Smooth muscle cell (in vitro differentiated cells): ENCODE data around the gene IVNS1ABP. TPM values are rescaled to one million over a fixed set of nuclear protein-coding genes. Genes with fewer than 3 reads are reported as not detected.

Experiments
- DNase-seq: peaks from one replicate; lab custom pipeline; 2025; ENCODE audit not compliant: unreplicated experiment; lab: John Stamatoyannopoulos, UW
- H2AFZ ChIP-seq: fragments of 200-600 bp; sonication (generic); 2 replicates; pipeline ENCODE4 v1.6.0; 2016; ENCODE audit warnings: antibody characterized with exemption, low read depth, mild to moderate bottlenecking
- H3F3A ChIP-seq: fragments of 200-600 bp; sonication (generic); 2 replicates; pipeline ENCODE4 v1.6.0; 2017; ENCODE audit warnings: antibody characterized with exemption, low read depth
- H3K27ac ChIP-seq: fragments of 200-600 bp; sonication (generic); 2 replicates; pipeline ENCODE4 v1.5.1; 2016; ENCODE audit warnings: low read depth, mild to moderate bottlenecking
- H3K27me3 ChIP-seq: fragments of 200-600 bp; sonication (generic); 2 replicates; pipeline ENCODE4 v1.6.1; 2016; ENCODE audit warnings: low read depth, mild to moderate bottlenecking
- H3K36me3 ChIP-seq: fragments of 200-600 bp; sonication (generic); 2 replicates; pipeline ENCODE4 v1.5.1; 2016; ENCODE audit warnings: low read depth
- H3K4me1 ChIP-seq: fragments of 200-600 bp; sonication (generic); 2 replicates; pipeline ENCODE4 v1.5.1; 2016; ENCODE audit warnings: low read depth
- H3K4me2 ChIP-seq: fragments of 200-600 bp; sonication (generic); 2 replicates; pipeline ENCODE4 v1.6.0; 2016; ENCODE audit warnings: mild to moderate bottlenecking
- H3K4me3 ChIP-seq: fragments of 200-600 bp; sonication (generic); 2 replicates; pipeline ENCODE4 v1.5.1; 2016; ENCODE audit warnings: mild to moderate bottlenecking
- H3K79me2 ChIP-seq: fragments of 200-600 bp; sonication (generic); 2 replicates; pipeline ENCODE4 v1.6.0; 2016; ENCODE audit warnings: low read depth, mild to moderate bottlenecking
- H3K9ac ChIP-seq: fragments of 200-600 bp; sonication (generic); 2 replicates; pipeline ENCODE4 v1.6.0; 2016; ENCODE audit warnings: low read depth
- H3K9me3 ChIP-seq: fragments of 200-600 bp; sonication (generic); replicated peaks from 2 replicates; pipeline ENCODE4 v1.5.1; 2016; ENCODE audit warnings: low read depth
- H4K20me1 ChIP-seq: fragments of 200-600 bp; sonication (generic); 2 replicates; pipeline ENCODE4 v1.6.0; 2016; ENCODE audit warnings: low read depth
- WGBS: methylation state at CpG from one replicate; pipeline ENCODE4 v1.1.7; 2016; ENCODE audit warnings: low lambda C conversion rate; 5-methylcytosine and 5-hydroxymethylcytosine counted together
- polyA plus RNA-seq: library from polyadenylated mRNA; unstranded; fragments of >200 nt; fragmentation: Nextera tagmentation; extraction: Ambion mirVana; gene quantifications from 2 replicates; pipeline ENCODE4 v1.2.1, GENCODE V29; 2016
- total RNA-seq: library from RNA; depleted of rRNA; stranded (reverse); fragments of >200 nt; gene quantifications from 2 replicates; pipeline ENCODE4 v1.2.3, GENCODE V29; 2014
- TF ChIP-seq, protein P1 (sequence below): fragments of 200-600 bp; sonication (generic); IDR thresholded peaks from 2 replicates; pipeline ENCODE4 v1.5.1; 2017; ENCODE audit warnings: borderline replicate concordance, mild to moderate bottlenecking, antibody characterized with exemption; ENCODE audit not compliant: insufficient read depth, poor library complexity, severe bottlenecking

Gene IVNS1ABP
- total and polyA plus RNA-seq, 2 experiments from 2014 or later = 128 to 315 TPM

DNA sequence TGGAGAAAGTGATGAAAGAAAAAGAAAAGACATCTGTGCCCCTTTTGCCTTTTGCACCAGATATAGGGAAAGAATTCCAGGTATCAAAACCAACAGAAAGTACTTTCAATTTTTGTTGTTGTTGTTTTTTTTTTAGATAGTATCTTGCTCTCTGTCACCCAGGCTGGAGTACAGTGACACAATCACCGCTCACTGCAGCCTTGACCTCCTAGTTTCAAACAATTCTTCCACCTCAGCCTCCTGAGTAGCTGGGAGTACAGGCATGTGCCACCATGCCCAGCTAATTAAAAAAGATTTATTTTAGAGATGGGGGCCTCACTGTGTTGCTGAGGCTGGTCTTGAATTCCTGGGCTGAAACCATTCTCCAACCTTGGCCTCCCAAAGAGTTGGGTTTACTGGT, 31.3 kb upstream of the IVNS1ABP start:
- no peaks in the 10 kb centered on the region for H4K20me1 ChIP-seq
- 86% methylated on average over 1 of the region's 1 CpG for WGBS
- no peak overlapping the region for H3K4me3 ChIP-seq
- H3K36me3 ChIP-seq = no peaks in the 10 kb centered on the region
- TF ChIP-seq, protein P1, sequence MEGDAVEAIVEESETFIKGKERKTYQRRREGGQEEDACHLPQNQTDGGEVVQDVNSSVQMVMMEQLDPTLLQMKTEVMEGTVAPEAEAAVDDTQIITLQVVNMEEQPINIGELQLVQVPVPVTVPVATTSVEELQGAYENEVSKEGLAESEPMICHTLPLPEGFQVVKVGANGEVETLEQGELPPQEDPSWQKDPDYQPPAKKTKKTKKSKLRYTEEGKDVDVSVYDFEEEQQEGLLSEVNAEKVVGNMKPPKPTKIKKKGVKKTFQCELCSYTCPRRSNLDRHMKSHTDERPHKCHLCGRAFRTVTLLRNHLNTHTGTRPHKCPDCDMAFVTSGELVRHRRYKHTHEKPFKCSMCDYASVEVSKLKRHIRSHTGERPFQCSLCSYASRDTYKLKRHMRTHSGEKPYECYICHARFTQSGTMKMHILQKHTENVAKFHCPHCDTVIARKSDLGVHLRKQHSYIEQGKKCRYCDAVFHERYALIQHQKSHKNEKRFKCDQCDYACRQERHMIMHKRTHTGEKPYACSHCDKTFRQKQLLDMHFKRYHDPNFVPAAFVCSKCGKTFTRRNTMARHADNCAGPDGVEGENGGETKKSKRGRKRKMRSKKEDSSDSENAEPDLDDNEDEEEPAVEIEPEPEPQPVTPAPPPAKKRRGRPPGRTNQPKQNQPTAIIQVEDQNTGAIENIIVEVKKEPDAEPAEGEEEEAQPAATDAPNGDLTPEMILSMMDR = no peak
- H3K27ac ChIP-seq = no peak overlapping the region
- H3K27me3 ChIP-seq = no peaks in the 10 kb centered on the region
- H3K9me3 ChIP-seq = no peaks in the 10 kb centered on the region
- no peak overlapping the region for H3K9ac ChIP-seq
- no peaks in the 10 kb centered on the region for H3F3A ChIP-seq
- no peak overlapping the region for H2AFZ ChIP-seq
- H3K4me2 ChIP-seq = no peak overlapping the region
- no peak for DNase-seq
- H3K79me2 ChIP-seq = no peaks in the 10 kb centered on the region
- H3K4me1 ChIP-seq = no peaks in the 10 kb centered on the region

DNA sequence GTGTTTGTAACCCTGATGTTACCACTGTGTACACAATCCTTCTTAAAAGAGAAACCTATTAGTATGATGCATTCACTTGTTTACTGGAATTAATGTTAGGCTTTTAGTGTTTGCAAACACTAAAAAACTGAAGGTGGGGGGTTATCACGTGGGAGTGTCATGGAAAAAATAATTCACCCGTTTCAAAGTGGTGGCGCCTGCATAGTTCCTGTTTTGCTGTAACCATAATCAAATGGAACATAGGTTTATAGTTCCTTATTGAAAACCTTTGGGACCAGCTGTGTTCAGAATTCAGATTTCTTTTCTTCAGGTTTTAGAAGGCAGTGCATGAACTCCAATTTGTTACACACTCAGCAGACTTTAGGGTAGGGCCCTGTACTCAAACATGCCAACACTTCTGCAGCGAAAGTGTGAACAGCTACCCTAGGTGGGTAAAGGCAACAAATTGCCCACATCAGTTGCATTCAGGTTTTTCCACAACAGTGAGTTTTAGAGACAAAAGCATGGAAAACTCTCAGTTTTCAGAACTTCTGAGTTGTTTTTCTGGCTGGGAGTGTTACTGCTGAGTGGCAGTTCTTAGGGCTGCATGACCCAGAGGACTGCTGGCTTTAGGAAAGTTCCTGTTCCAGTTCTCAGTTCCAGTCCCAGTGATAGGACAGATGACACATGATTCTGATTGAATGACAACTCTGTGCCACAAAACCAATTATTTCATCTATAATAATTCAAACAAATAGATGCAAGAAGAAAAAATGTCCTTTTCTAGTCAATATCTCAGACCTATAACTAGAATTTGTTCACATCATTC, 29.1 kb upstream of the IVNS1ABP start:
- TF ChIP-seq, protein P1 = no peak
- DNase-seq = no peak
- Histone ChIP-seq H3K4me3 (no peak overlapping the region), H3K9me3 (no peaks in the 10 kb centered on the region), H3K36me3 (no peaks in the 10 kb centered on the region), H3K4me1 (no peaks in the 10 kb centered on the region), H3F3A (no peaks in the 10 kb centered on the region), H3K9ac (no peak overlapping the region), H4K20me1 (no peaks in the 10 kb centered on the region), H2AFZ (no peak overlapping the region), H3K79me2 (no peaks in the 10 kb centered on the region), H3K27ac (no peak overlapping the region), H3K4me2 (no peak overlapping the region), H3K27me3 (no peaks in the 10 kb centered on the region)
- 90% methylated on average over 4 of the region's 4 CpGs for WGBS

DNA sequence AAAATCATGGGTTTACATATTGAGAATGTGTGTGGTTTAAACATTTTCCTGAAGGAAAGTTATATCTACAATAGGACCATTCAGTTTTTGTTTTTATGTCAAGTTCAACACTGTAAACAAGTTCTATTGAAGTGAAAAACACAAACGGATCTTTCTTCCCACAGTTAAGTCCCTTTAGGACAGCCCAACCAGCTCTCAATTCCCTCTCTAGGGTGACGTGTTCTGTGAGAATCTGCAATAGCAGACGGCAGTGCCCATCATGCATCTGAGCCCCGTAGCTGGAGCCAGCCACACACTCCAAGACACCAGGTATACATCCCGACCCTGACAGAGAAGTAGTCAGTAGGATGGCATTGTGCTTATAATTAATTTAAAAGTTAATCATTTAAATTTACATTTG, 26.3 kb upstream of the IVNS1ABP start:
- H4K20me1 ChIP-seq = no peaks in the 10 kb centered on the region
- H3K79me2 ChIP-seq = no peaks in the 10 kb centered on the region
- no peaks in the 10 kb centered on the region for H3K36me3 ChIP-seq
- TF ChIP-seq, protein P1 = no peak
- H3K4me1 ChIP-seq = no peaks in the 10 kb centered on the region
- H3K4me3 ChIP-seq = no peak overlapping the region
- no peaks in the 10 kb centered on the region for H3F3A ChIP-seq
- no peaks in the 10 kb centered on the region for H3K9me3 ChIP-seq
- no peak overlapping the region for H3K27ac ChIP-seq
- H3K27me3 ChIP-seq = no peaks in the 10 kb centered on the region
- no peak overlapping the region for H3K9ac ChIP-seq
- DNase-seq = no peak
- no peak overlapping the region for H3K4me2 ChIP-seq
- H2AFZ ChIP-seq = no peak overlapping the region
- 78% methylated on average over 5 of the region's 5 CpGs for WGBS
